NCI-H146 treated with DMSO at 0.1 percent for 48 hours (cell line): ENCODE data around the gene MOGAT2.
A peak's percentile ranks its signal among the peaks of the same experiment; 100 is the strongest.
"Not testable (repeated sequence)": the region's sequence is repeated elsewhere in the genome, so short reads cannot be mapped to it uniquely, and the experiment has no call there.

ENCODE experiments used
- DNase-seq: peaks from one replicate; lab custom pipeline; 2025; ENCODE audit not compliant: unreplicated experiment; lab: John Stamatoyannopoulos, UW

Gene MOGAT2

GRCh38 chr11:75717608-75718418 is at the start of gene MOGAT2:
Gene MOGAT2 (plus strand): TSS chr11:75717838. CDS start chr11:75717889, 51 bp downstream.
- no peak for DNase-seq

GRCh38 chr11:75668451-75669297 is 49.0 kb upstream of the MOGAT2 start, which contains the start of gene MAP6:
Gene MAP6 (minus strand): TSS chr11:75669038. CDS start chr11:75668369, 669 bp downstream.
- DNase-seq: peak; percentile 83

- DNase-seq: no peak
Observed at GRCh38 chr11:75673977-75674582, 43.6 kb upstream of the MOGAT2 start.

GRCh38 chr11:75677275-75677674 is 40.4 kb upstream of the MOGAT2 start:
- DNase-seq: no peak

- no peak for DNase-seq
Observed at GRCh38 chr11:75677909-75678308, 39.7 kb upstream of the MOGAT2 start.

GRCh38 chr11:75678620-75679259 is 38.9 kb upstream of the MOGAT2 start:
- DNase-seq: no peak

GRCh38 chr11:75679566-75679965 is 38.1 kb upstream of the MOGAT2 start:
- DNase-seq: no peak

- DNase-seq: not testable (repeated sequence)
Observed at GRCh38 chr11:75683856-75684255, 33.8 kb upstream of the MOGAT2 start.

GRCh38 chr11:75689863-75690609 is 27.6 kb upstream of the MOGAT2 start:
- DNase-seq: no peak

GRCh38 chr11:75691804-75692203 is 25.8 kb upstream of the MOGAT2 start:
- no peak for DNase-seq

- no peak for DNase-seq
Observed at GRCh38 chr11:75697906-75698581, 19.6 kb upstream of the MOGAT2 start.

GRCh38 chr11:75700940-75701339 is 16.7 kb upstream of the MOGAT2 start:
- no peak for DNase-seq

GRCh38 chr11:75703695-75704237 is 13.9 kb upstream of the MOGAT2 start:
- no peak for DNase-seq

GRCh38 chr11:75705541-75705940 is 12.1 kb upstream of the MOGAT2 start:
- no peak for DNase-seq

- DNase-seq: peak; percentile 77
Observed at GRCh38 chr11:75706260-75706729, 11.3 kb upstream of the MOGAT2 start.

GRCh38 chr11:75714211-75714610 is 3.4 kb upstream of the MOGAT2 start:
- peak; percentile 20 for DNase-seq

- DNase-seq: no peak
Observed at GRCh38 chr11:75715688-75716087, 1.9 kb upstream of the MOGAT2 start.

GRCh38 chr11:75716659-75717058 is 979 bp upstream of the MOGAT2 start:
- no peak for DNase-seq
